Gastrocnemius medialis (tissue), 4 donors: ENCODE results near the gene CALU.

Experiments used
- POLR2A ChIP-seq, 2 donors: fragments of 450-650 bp; IDR thresholded peaks; one replicate each; pipeline ENCODE4 v1.6.1; 2017; ENCODE audit warnings: antibody characterized with exemption in 2 of 2, mild to moderate bottlenecking in 2 of 2, moderate library complexity in 2 of 2
- TF ChIP-seq, protein P1 (sequence below), 5 experiments: fragments of 450-650 bp in 3 of 5; fragments of 200-600 bp in 2 of 5; sonication (generic) in 2 of 5; IDR thresholded peaks in 4 of 5; conservative IDR thresholded peaks in 1 of 5; 1 replicate in 4 of 5; 2 replicates in 1 of 5; pipeline ENCODE4 v1.5.1; 2016 to 2019; ENCODE audit warnings: antibody characterized with exemption in 5 of 5, mild to moderate bottlenecking in 3 of 5, moderate library complexity in 3 of 5

DNA sequence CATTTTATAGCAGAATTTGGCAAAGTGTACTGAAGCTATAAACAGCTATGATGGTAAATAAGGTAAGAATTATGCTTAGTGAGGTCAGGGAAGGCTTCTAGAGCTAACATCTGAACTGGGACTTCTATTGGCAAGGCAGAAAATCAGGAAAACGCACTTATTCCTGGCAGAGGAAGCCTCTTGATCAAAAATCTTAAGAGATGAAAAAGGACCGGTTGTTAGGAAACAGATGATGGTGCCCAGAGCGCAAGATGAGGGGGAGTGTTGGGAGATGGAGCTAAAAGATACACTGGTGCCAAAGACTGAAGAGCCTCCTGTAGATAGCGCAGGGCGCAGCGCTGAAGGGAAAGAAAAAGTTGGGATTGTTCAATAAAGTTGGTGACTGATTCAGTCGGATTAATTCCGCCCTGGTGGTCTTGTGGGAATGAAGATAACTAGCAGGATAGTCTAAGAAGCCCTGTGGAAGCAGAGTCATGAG is 550 bp upstream of the CALU start:
- no peak for TF ChIP-seq POLR2A (IDR thresholded peaks at IDR 0.05)
- TF ChIP-seq, protein P1, sequence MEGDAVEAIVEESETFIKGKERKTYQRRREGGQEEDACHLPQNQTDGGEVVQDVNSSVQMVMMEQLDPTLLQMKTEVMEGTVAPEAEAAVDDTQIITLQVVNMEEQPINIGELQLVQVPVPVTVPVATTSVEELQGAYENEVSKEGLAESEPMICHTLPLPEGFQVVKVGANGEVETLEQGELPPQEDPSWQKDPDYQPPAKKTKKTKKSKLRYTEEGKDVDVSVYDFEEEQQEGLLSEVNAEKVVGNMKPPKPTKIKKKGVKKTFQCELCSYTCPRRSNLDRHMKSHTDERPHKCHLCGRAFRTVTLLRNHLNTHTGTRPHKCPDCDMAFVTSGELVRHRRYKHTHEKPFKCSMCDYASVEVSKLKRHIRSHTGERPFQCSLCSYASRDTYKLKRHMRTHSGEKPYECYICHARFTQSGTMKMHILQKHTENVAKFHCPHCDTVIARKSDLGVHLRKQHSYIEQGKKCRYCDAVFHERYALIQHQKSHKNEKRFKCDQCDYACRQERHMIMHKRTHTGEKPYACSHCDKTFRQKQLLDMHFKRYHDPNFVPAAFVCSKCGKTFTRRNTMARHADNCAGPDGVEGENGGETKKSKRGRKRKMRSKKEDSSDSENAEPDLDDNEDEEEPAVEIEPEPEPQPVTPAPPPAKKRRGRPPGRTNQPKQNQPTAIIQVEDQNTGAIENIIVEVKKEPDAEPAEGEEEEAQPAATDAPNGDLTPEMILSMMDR (IDR thresholded peaks at IDR 0.05 in 4 of 5, conservative IDR thresholded peaks at IDR 0.05 in 1 of 5): no peak
